Stimulated activated CD8-positive, alpha-beta memory T cell treated with anti-CD3 and anti-CD28 coated beads, Interleukin-4, amount 100 ng/mL, for 1 hour (primary cell): Measurements from ENCODE around the gene COPS4.

Source experiments
- DNase-seq, 2 donors: peaks; one replicate each; pipeline ENCODE4 v3.0.0-alpha.2; 2020; ENCODE audit warnings: low read depth in 2 of 2, low spot score in 1 of 2

The COPS4 gene

DNA sequence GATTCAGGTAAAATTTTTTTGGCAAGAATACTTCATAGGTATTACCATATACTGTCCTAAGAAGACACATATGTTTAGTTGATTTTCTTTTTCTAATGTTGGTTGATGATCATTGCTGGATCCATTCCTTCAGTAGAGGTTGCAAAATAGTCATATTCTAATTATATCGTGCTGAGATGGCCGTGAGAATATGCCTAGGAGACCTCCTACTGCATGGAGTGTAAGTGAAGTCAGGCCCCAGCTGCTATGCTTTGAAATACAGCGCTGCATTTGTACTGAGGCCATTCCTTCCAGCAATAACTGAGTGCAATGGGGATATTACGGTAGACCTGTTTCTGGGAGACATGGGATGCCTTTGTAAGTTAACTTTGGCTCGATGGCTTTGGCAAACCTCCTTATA lies 86.3 kb downstream of the COPS4 start:
- DNase-seq, result no peak

DNA sequence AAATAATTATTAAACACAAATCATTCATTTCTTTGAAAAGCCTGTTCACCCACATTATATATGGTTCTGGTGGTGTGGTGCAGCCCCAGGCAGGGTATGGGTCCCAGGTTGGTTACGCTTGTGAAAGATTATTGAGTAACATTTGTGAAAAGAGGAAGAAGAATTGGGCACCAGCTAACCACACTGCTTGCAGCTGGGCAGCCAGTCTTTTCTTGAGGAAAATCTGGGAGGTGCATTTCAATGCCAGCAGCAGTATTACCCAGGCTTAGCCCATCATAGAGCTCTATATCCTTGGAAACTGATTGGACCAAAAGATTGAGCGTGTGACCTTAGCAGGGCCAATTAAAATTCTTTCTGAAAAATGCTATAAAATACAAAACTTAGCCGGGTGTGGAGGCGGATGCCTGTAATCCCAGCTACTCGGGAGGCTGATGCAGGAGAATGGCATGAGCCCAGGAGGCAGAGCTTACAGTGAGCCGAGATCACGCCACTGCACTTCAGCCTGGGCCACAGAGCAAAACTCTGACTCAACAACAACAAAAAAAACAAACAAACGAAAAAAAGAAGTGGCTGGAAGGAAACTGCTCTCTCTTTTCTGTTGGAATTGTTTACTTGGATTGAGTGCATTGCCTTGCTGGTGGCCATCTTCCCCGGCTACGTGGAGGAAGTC lies 89.3 kb downstream of the COPS4 start:
- no peak for DNase-seq
